Activated naive CD4-positive, alpha-beta T cell treated with Interleukin-2 at 50 U/mL for 16 hours (primary cell): ENCODE data around the gene SLC8A3.

Experiments
- DNase-seq: peaks from one replicate; pipeline ENCODE4 v3.0.0-alpha.2; 2020

Gene SLC8A3

DNA sequence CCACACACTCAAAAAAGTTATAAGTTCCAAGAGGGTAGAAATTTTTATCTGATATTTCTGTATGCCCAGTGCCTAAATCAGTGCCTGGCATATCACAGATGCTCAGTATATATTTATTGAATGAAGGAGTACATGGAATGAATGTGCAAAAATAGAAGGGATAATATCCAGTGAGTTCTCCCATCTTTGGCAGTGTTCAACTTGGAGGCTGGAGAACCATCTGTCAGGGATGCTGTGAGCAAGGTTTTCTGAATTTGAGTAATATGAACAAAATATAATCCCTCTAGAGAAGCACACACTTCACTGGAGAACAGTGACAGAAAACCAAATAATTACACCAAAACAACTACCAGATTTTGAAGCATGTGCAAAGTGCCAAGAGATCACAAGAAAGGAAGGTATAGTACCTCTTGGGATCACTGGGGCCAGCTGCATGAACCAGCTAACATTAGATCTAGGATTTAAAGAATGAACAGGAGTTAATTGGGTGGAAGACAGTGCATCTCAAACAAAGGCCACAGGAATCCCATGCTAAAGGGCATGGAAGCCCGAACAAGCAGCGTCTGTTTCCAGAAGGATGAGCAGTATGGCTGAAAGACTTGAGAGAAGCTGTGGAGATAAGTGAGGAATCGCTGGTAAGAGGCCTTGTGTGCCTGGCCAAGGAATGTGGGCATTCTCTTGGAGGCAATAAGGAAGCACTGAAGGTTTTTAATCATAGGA is 11.5 kb downstream of the SLC8A3 start:
- DNase-seq: no peak

DNA sequence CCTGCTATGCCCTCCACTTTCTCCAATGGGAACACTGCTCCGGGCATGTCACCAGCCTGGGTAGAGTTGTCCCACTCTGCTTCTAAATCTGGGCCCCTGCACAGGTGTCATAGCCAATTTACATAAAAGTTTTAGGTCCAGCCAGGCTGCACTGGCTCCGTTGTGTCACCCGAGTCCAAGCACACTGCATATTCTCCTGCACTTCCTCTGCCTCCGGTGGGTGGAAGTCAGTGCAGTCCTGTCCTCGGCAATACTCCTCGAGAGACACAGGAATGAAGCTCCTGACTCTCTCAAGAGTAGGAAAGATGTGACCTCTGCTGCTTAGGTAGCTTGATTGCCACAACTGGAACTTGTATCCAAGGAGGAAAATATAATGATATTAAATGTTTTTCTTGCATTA is 15.2 kb downstream of the SLC8A3 start:
- no peak for DNase-seq

DNA sequence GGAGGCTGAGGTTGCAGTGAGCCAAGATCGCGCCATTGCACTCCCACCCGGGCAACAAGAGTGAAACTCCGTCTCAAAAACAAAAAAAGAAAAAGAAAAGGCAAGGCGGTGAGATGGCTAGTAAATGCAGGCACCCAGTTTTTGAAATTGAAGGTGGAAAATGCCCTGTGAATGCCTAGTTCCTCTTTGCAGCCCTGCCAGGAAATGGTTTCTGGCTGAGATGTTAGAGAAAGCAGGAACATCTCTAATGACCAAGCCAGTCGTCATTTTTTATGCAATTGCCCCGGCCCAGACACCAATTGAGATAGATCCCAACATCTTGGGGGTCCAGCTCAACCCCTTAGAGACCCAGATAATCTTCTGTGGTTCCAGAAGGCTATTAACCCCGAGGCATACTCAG is 17.0 kb downstream of the SLC8A3 start:
- DNase-seq: no peak

DNA sequence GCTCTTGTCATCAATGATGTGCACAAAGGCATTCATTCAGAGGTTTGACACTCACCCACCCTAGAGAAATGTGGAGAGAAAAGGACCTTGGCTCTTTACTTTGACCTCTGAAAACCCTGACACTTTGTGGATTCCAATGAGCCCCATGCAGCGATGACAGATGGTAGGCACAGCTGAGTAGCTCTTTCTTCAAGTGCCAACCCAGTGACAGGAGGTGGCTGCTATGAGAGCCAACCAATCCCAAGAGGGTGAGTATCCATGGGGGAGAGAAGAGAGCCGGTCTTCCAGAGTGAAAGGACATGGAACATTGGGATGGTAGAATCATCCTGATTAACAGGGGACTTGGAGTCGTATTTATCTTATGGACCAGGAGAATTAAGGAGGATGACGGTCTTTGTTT is 17.8 kb downstream of the SLC8A3 start:
- no peak for DNase-seq

DNA sequence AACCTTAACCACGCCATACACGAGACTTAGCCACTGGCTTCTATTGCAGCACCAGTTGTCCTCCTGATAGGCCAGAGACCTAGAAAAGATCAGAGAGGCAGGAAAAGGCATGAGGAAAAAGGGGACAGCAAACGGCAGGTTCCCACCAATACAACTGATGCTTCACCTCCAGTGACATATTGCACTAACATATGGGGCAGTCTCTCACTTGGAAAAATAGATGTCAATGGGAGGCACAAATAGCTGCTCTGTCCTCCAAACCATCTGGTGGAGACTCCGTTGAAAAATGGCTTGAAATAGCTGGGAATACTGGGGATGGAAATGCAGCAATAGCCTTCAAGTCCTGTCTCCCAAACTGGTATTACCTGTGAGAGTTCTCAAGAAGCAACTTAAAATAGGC is 20.3 kb downstream of the SLC8A3 start:
- no peak for DNase-seq

DNA sequence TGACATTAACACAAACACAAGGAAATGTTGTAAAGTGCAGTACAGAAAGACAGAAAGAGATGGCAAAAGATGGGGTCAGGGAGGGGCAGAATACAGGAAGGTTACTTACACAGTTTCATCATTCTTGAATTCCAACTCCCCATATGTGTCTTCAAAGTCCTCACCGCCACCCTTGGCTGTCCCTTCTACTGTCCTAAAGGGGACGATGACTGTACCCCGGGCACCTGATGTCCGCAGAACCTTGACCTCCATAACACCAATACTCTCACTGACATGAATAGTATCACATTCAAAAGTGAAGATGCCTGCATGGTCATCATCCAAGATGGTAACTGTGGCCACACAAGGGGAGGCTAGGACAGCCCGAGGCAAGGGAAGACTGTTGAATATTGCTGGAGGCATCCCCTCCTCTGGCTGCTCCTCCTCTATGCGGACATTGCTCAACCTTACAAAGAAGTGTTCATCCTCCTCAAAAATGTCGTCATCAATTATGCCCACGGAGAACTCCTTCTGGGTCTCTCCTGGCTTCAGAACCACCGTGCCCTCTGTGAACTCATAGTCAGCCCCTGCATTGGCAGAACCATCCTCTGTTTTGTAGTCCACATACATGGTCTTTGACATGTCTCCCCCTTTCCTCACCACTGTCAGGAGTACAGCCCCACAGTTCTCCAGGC is 22.1 kb downstream of the SLC8A3 start:
- DNase-seq: no peak

DNA sequence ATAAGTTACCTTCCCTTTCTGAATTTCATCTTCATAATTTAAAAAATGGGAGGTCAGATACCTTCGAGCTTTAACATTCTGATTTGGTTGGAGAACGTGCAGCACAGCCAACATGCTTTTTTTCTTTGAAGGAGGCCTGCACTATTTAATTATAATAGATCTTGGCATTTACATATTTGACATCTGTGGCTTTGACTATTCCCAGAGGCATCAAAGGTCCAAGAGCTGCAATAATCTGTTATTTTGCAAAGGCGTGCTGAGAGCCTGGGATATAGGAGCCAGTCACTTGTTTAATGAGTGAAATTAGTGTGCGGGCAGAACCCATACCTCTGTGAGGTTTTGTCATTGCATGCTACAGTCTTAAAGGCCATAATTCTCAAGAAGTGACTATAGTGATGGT is 26.4 kb downstream of the SLC8A3 start:
- no peak for DNase-seq

DNA sequence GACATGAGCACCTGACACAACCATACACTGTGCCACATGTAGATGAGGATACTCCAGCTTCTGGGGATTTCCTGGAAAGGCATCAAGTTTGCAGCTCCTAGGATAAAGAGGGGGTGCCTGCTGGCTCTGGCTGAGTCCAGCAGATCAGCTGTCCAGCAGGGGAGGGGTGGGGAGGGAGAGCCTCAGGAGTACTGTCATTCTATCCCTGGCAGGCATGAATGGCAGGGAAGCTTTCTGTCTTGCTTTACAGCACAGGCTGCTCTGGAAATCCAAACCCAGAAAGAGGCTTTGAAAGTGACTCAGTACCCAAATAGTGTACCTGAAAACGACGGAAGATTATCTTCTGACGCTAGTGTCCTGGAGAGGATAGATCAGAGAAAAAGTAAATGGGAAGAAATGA is 32.2 kb downstream of the SLC8A3 start:
- DNase-seq: no peak

DNA sequence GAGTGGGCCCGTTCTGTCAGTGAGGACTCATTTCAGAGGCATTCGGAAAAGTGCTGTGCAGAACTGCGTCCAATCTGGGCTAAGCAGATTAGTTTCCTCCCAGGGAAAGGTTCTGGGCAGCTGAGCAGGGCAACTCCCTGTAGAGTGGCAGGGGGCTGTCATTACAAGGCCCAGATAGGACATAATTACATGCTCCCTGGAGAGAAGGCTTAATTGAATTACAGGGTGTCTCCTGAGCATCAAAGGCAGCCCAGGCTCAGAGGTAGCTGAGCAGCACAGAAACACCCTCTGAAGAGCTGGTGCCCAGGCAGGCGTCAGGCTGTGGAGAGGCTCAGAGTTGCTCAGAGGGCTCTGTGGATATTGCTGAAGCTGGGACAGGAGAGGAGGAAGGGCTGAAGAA is 36.0 kb downstream of the SLC8A3 start:
- DNase-seq: no peak

DNA sequence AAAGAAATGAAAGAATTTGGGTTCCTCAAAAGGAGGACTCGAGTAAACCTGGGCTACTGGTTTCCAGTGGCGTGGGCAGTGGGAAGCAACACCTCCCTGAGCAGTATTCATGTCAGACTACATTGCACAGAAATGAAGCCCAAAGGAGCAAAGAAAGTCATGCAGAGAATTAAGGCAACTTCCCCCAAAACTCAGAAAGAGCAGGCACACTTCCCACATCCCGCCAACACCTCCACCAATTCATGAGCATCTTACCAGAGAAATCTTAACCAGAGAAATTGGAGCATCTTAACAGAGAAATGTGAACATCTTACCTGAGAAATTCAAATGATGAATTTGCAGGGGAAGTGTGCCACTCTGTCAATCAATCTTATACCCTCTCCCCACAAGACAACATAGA is 36.7 kb downstream of the SLC8A3 start:
- no peak for DNase-seq

DNA sequence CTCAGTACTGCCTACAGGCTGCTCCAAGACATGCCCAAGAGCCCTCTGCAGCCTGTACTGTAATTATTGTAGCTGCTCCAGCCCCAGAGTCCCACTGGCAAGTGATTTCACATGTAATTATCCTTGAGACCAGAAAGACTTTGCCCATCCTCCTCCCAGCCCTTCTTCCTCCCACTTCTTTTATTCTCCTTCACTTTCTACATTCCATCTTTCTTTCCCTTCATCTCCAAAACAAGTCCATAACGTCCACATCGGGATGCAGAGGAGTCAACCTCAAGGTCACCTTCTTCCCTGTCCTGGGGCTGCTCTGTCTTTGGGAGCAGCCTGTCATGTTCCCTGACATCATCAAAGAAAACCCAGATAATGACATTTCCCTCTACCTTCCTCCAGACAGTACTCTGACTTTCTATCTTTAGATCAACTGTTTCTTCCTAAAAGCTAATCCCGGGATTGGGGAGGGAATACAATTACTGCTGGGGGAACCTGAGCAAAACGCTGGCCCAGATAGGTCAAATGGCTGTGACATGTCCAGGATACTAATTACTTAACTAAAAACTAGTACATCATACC is 39.1 kb downstream of the SLC8A3 start:
- no peak for DNase-seq

DNA sequence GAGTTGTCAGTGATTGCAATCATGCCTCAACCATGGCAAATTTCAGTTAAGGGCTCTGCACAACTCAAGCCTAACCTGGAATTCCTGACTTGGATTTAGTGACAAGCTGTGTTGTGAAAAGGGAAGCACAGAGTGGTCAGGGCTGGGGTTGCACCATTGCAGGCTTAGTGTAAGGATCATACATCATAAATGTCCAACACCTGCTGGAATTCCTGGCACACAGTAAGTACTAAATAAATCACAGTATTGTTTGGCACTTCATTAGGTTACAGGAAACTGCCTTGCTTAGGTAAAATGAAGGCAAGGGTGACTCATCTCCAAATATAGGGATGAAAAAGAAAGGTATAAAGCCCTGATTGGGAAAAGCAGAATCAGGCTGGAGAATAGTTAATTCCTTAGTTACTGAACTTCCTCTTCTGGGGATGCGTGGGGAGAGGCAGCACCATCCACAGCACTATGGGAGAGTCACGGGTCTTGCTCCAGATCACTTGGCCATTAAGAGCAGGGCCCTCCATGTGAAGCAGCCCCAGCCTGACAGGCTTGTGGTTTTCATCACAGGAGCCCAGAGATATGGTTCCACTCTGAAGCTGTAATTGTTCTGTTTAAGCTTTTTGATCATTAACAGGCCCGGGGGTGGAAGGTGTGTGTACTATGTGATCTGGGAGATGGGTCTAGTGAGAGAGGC is 39.7 kb downstream of the SLC8A3 start:
- DNase-seq: no peak

DNA sequence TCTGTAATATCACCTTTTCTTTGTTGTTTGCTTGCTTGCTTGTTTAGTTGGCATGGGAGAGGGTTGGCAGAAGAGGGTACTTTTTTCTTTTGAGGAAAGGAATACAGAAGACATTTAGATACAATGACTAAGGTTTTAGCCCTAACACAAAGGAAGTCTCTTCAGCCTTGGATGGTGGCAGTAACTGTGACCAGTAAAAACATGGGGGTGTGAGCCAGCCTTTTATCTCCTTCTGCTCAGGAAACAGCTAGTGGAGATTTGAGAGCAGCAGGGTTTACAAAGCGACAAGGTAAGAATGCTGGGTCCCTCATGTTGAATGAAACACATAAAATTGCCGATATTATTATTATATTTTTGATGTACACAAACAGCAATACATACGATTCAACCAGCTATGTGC is 40.4 kb downstream of the SLC8A3 start:
- no peak for DNase-seq

DNA sequence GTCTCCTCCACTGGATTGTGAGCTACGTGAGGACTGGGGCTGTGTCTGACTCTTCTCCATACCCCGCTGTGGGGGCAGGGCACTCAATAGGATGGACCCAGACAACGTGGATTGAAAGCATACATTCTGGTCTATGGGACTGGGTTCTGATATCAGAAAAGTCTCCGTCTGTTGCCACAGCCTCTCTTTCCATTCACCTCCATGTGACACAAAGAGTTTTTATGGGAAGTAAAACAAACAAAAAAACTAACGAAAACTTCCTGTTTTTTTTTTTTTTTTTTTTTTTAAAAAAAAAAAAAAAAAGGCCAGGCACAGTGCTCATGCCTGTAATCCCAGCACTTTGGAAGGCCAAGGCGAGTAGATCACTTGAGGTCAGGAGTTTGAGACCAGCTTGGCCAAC is 44.7 kb downstream of the SLC8A3 start:
- no peak for DNase-seq

DNA sequence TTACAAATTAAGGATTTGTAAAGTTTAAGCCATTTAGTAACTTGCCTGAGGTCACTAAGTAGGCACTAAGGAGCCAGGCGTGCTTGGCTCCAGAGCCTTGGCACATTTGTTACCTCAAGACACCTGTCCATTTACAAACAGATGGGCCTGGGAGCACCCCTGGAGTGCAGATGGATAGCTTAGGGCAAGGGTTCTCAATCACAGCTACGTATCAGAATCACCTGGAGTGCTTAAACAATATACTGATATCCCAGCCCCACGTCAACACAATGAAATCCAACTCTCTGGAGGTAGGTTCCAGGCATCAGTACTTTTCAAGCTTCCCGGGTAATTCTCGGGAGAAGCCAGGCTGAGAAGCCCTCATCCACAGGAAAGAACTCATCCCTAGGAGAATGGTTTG is 45.4 kb downstream of the SLC8A3 start:
- DNase-seq: no peak

DNA sequence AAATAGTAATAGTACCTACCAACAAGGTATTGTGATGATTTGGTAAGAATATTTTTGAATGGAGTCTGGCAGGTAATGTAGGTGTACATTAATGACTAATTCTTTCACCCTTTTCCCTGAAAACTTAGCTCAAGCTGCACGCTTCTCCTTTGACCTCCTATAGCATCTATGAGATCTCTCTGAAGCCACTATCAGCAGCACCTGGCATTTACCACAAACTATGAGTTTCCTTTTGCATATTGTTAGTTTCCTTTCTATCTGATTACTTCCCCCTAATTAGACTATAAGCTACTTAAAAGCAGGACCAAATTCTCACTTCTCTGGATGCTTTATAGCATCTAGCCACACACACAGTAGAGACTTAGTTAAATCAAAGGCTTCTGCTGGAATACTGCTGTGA is 48.1 kb downstream of the SLC8A3 start:
- no peak for DNase-seq

DNA sequence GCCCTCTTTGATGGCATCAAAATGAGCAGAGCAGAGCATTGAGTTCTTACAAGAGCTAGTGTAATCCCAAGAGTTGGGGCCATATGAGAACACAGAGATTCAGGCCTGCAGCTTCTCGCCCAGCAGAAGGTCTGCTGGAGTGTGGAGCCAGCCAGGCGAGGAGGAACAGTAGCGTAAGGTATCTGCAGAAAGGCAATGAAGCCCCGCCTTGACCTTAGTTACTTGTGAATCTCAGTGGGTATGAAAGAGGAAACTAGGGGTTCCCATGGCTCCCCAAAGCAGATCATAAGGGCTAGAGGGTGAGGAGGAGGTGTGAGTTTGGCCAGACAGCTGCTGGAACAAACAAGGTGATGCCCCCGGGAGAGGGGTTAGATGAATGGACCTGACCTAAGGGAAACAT is 49.4 kb downstream of the SLC8A3 start:
- no peak for DNase-seq

DNA sequence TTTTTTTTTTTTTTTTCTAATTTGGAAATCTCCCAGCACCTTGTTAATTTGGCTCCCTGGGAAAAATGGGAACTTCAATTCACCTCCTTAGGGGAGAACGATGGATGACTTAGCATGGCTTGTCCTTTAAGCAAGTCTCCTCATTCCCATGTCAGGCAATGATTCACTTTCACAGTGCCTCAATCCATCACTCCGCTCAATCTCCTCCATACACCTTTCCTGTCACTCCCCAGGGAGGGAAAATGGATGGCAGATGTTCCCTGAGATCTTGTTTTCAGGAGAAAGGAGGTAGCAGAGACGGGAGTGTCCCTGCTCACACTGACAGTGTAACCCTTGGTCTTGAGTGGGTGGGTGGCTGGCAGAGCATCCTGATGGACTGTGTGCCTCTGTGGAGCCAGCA is 51.0 kb downstream of the SLC8A3 start:
- no peak for DNase-seq

DNA sequence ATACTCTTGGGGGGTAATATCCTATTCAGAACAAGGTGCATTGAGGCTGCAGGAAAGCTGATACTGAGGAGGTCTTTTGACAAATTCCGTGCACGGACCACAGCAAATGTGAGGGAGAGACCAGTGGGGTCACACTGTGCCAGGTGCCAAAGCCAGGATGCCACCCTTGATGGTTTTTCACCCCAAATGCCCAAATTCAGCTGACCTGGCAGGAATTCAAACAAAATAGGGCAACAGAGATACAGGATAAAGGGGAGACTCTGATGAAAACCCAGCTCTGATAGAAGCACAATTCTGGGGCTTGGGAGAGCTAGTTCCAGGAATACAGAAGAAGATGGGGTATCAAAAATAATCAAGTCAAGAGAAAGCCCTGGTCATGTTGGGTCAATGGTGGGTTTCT is 55.3 kb downstream of the SLC8A3 start:
- no peak for DNase-seq

DNA sequence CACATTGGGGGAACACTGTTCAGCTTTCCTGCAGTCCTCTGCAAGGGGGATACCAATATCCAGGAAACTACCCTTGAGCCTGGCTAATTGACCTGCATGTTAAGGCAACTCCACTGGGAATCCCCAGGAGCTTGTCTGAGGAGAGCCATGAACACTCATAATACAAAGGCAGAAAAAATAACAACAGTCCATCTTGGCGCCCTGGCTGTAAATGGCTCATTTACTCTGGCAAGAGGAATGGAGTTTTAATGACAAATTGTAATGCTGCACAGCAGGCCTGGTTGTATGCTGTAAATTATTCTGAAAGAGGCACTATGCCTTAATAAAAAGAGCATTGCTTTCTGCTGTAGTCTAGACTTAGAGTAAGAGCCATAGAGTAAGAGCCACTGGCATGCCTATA is 58.3 kb downstream of the SLC8A3 start:
- no peak for DNase-seq

DNA sequence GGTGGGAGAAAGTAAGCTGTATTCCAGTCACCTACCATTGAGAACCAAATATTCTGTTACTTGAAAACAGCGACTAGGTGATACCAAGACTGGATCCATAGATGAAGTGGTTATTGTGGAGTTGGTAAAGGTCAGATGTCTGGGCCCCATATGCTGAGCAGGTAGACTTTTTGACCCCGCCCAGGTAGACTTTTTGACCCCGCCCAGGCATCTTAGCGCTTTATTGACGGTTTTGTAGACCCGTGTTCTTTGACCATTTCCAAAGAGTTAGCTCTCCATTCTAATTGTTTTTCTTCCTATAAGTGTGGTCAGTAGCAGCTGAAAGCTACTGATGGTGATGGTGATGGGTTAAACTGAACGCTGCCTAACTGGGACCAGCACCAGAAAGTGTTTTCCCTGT is 61.6 kb downstream of the SLC8A3 start:
- DNase-seq: no peak

DNA sequence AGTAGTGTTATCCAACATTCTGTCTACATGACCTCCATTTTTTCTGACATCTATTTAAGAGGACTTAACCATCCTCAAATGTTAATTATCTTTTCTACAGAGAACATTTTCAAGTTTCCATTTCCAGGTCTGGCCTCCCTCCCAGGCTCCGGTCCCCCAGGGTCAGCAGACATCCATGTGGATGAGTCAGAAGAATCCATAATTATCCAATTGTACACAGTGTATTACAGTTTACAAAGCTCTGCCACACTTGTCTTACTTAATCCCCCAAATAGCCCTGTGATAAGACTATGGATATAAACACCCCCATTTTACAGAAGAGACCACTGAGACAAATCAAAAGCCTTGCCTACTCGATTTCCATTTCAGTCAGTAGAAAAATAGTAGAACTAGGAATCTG is 65.0 kb downstream of the SLC8A3 start:
- DNase-seq: no peak

DNA sequence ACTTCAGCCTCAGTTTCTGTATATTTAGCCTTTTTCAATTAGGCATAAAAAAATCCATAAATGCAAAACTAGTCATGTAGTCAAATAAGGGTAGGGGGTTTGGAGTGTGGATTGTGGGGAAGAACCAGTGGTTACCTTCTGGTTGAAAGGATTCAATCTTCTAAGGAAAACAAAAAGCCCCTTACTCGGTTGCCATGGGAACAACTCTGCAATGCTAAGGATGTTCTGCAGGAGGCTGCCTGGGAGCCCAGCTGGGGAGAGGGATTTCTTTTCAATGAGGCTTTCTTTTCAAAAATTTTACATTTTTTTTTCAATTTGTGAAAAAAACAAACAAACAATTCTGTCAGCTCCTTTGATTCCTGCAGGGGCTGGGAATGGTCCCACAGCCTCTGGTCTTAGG is 67.2 kb downstream of the SLC8A3 start:
- no peak for DNase-seq

DNA sequence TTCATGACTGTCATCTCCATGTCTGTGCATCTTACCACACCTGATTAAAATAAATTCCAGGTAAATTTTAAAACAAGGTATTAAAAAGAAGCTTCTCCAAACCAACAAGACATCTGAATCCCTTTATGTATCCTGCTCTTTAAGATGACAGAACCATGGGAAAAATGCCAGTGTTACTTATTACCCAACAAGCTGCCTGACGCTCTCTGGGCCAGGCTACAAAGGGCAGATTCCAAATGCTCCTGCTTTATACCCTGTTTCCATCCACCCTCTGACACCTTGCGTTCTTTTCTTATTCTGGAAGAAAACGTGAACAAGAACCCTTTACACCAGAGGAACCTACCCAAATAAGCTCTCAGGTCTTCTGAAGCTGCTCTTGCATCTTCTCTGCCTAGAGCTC is 70.7 kb downstream of the SLC8A3 start:
- DNase-seq: no peak
